ENCODE measurements around the gene ACTR8.
"Not testable (repeated sequence)": the region's sequence is repeated elsewhere in the genome, so short reads cannot be mapped to it uniquely, and the experiment has no call there.

ACTR8 gene, protein sequence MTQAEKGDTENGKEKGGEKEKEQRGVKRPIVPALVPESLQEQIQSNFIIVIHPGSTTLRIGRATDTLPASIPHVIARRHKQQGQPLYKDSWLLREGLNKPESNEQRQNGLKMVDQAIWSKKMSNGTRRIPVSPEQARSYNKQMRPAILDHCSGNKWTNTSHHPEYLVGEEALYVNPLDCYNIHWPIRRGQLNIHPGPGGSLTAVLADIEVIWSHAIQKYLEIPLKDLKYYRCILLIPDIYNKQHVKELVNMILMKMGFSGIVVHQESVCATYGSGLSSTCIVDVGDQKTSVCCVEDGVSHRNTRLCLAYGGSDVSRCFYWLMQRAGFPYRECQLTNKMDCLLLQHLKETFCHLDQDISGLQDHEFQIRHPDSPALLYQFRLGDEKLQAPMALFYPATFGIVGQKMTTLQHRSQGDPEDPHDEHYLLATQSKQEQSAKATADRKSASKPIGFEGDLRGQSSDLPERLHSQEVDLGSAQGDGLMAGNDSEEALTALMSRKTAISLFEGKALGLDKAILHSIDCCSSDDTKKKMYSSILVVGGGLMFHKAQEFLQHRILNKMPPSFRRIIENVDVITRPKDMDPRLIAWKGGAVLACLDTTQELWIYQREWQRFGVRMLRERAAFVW

DNA sequence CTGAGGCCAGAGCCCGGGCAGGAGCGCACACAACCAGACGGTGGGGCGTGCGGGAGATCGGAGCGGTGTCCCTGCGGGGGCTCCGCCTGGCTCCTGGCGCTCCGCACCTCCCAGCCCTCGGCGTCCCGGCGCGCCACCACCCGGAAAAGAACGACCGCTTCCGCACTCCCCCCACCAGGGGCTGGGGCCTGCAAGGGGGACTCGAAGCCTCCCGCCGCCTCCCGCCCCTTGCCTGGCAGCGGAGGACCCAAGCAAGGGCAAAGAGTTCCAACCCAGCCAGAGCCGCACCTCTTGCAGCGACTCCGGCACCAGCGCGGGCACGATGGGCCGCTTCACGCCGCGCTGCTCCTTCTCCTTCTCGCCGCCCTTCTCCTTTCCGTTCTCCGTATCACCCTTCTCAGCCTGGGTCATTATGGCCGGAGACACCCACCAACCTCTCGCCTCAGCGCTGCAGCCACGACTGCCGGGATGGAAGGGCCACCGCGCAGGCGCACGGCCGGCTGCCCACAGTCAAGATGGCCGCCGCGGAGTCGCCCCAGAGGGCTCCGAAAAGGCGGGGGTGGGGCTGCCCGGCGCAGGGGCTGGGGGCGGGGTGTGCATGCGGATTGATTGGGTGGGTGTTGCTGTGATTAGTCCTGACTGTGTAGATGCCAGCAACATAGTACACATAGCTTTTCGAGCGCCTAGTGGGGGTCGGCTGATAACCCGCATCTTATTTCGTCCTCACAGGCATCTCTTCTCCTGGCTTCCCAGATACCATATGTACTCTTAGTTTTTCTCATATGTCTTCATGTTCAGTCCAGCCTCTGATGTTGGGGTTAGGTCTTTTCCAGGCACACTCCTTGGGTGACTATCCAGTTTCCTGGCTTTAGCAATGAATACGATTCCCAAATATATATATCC is at the start of gene ACTR8:
ACTR8 (minus strand) TSS at position 462 of the 903 bp plus-strand sequence; CDS start at position 411, 51 bp downstream.
- peak; percentile 88 to 91 for DNase-seq

DNA sequence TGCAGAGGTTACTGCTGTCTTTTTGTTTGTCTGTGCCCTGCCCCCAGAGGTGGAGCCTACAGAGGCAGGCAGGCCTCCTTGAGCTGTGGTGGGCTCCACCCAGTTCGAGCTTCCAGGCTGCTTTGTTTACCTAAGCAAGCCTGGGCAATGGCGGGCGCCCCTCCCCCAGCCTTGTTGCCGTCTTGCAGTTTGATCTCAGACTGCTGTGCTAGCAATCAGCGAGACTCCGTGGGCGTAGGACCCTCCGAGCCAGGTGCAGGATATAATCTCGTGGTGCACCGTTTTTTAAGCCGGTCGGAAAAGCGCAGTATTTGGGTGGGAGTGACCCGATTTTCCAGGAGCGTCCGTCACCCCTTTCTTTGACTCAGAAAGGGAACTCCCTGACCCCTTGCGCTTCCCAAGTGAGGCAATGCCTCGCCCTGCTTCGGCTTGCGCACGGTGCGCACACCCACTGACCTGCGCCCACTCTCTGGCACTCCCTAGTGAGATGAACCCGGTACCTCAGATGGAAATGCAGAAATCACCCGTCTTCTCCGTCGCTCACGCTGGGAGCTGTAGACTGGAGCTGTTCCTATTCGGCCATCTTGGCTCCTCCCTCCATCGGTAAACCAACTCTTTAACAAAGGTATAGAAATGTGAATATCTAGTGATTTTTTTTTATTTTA is 45.4 kb upstream of the ACTR8 start:
- DNase-seq = not testable (repeated sequence)

DNA sequence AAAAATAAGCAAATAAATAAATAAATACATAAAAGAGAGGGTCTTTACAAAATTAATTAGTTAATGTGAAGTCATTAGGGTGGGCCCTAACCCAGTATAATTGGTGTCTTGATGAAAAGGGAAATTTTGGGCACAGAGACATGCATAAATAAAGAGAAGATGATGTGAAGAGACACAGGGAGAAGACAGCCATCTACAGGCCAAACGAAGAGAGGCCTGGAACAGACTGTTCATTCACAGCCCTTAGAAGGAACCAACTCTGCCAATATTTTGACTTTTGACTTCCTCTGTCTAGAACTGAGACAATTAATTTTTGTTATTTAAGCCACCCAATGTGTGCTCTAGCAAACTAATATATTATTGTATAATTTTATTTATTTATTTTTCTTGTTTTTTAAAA is 39.3 kb upstream of the ACTR8 start:
- no peak for DNase-seq

DNA sequence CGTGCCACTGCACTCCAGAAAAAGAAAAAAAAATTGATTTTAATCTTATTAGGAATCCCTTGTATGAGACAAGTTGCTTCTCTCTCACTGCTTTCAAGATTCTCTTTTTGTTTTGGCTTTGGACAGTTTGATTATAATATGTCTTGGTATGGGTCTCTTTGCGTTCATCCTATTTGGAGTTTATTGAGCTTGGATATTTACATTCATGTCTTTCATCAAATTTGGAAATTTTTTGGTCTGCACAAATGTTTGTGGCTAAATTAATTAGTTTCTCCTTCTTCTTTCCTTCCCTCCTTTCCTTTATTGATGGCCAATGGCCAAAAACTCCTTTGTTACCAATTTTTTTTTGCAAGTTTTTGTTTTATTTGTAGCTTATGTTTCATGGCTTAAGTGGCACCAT is 37.8 kb upstream of the ACTR8 start:
- no peak for DNase-seq

DNA sequence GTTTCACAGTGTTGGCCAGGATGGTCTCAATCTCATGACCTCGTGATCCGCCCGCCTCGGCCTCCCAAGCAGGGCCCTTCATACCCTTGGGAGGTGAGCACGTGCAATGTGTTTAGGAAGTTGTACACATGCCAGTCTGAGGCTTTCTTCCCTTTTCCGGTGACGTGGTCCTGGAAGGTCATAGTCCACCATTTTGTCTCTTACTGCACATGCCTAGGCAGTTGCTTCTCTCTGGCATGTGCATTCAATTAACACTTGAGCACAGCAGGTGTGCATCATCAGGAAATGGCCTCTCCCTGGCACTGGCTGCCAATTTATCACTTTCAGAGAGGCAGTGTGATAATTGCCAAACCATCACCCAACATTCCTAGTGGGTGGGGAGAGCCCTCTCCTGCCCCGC is 31.4 kb upstream of the ACTR8 start:
- no peak for DNase-seq

DNA sequence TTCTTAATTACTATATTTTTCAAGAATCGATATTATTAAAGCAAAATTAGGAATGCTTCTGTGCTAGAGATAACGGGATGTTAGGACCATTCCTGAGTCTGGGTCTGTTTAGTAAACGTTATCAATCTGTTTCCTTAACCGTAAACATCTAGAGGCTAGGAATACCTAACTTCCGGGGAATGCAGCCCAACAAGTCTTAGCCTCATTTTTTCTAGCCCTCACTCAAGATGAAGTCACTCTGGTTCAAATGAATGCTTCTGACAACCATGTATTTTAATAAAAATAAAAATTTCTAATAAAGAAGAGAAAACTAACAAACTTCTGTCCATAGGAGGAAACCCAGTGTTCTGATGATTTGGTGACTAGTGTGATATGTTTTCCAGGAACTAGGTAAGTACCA is 20.8 kb upstream of the ACTR8 start:
- no peak for DNase-seq

DNA sequence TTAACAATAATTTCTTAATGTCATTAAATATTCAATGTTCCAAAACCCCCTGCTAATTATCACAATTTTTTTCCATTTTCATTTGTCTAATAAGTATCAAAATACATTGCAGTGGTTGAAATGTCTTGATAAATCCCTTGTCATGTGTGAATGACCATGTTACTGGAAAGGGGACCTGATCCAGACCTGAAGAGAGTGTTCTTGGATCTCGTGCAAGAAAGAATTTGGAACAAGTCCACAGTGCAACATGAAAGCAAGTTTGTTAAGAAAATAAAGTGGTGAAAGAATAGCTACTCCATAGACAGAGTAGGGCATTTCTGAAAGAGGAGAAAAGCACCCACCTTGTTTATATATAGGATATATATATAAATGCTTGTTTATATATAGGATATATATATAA is 20.1 kb upstream of the ACTR8 start:
- DNase-seq = no peak

DNA sequence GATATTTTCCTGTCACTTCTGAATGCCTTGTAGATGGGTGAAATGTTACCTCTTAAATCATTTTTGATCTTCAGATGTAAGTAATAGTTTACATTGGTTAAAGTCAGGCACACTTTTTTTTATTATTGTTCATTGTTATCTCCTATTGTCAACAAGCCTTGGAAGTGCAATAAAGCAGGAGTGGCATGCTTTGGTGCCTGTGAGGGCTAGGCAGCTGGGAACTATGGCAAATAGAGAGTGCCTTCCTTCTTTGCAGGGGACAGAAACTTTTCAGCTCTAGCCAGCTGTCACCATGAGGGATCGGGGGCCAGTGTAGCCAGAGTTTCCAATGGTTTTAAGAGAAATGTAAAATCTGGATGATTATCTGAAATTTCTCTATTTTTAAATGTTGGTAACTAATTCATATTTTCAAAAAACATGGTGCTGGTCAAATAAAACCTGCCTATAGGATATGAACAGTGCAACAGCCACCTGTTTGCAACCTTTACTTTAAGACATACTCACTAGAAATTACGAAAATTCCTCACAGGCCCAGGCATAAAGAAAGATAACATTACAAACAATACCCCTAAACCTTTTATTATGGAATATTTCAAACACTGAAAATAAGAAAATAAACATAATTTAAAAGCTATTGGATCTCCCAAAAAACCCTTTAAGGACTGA is 18.8 kb upstream of the ACTR8 start:
- DNase-seq = no peak

DNA sequence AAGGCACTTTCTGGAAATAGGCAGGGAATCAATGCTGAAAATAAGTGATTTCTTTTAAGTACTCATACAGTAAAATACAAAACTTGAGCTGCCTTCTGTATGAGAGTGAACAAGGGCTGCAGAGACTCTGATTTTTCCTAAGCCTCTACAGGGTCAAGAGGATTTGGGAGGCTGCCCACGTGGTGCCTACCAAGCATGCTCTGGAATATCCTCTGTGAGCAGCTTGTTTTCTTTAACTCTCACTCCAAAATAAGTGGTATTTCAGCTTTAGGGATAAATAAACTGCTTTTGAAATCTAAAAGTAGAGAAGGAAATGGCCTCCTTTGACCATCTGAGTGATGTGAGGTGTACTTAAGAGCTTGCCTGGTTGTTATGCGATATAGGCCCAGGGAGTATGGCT is 17.8 kb upstream of the ACTR8 start:
- DNase-seq = no peak

DNA sequence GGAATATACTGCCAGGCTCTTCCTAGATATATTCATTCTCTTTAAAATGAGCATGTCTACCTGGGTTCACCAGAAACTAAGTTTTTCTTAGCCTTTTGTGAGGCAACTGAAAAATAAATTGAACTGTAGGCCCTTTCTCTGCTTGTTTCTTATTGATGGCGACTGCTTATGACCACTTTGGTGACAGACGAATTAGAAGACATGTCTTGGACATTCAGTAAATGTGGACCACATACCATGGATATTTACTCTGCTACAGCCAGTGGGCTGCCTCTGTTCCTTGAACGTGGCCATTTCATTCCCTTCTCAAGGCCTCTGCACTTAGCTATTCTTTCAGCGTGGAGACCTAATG is 10.3 kb upstream of the ACTR8 start:
- no peak for DNase-seq

DNA sequence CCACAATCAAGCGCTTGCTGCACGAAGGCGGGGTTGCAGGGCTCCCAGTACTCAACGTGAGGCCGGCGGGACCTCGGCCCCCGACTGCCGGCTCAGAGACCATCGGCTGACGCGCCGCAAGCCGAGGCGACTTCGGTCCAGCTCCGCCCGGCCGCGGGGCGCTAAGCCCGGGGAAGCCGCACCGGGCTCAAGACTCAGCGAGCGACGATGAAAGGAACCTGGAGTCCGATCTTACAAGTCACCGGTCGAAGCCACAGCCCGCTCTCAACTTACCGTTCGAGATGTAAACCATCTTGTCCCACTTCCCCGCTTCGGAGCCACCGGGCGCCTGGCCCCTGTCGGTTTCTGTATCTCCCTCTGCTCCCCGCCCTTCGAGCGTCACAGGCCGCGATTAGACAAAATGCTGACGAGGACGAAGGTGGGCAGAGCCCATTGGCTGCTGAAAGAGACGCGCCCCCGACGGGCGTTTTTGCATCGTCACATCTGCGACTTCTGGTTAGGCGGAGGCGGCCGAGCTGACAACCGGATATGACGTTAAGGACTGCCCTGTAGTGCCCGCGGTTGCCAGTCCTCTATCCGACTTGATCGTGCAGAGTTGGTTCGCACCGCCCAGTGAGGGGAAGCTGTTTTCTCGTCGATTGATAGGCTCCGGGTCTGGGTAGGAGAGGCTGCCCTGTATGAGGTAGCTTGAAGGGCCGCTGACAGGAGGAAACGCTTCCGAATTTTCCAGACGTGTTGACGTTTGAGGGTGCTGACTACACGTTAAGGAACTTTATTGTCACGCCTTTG is 9.7 kb upstream of the ACTR8 start, which contains the start of gene SELENOK:
SELENOK (minus strand) TSS at position 363 of the 789 bp plus-strand sequence.
- DNase-seq = peak; percentile 95 to 97

DNA sequence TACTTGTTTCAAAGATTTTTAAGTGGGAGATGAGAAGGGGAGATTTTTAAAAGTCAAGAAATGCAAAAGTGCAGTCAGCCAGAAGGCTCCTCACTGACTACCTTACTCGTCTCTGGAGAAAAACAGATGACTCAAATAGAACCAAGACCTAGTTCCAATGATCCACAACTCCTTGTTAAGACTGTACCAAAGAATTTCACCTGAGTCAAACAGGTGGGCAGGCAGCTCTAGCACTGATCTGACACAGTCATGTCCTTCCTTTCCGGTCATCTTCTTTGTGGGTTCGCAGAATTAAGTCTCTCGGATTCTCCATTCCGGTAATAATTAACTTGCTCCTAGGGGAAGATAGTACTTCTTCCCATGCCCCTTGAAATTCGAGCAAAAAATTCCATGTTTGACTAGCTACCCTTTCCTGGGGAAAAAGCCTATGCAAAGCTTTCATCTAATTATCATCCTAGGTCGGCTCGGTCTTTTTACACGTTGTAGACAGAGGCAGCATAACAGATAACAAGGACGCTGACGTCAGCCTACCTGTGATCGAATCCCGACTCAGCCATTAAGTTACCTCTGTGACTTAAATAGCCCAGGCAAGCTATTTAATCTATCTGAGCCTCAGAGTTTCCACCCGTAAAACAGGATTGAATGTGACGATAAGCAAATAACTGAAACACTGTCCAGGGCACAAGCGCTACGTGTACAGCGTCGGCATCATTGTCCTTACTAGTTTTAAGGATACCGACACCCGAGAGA is 8.9 kb upstream of the ACTR8 start:
- DNase-seq = peak; percentile 38 to 50

DNA sequence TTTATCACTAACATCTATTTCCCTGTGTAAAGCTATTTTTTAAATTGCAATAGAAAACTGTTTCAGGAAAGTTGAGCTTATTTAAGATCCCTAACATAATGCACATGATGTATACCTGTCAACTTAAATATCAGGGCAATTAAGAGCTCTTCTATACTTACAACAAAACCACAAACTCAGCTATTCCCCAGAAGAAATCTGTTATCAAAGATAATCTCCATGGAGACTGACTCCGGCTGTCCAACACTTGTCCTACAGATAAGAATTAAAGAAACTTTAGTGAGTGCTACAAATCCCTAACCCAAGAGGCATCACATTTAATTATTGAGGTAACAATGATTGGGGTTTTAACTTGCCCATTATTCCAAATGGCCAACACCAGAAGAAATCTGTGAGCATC is 6.3 kb upstream of the ACTR8 start:
- DNase-seq = no peak

DNA sequence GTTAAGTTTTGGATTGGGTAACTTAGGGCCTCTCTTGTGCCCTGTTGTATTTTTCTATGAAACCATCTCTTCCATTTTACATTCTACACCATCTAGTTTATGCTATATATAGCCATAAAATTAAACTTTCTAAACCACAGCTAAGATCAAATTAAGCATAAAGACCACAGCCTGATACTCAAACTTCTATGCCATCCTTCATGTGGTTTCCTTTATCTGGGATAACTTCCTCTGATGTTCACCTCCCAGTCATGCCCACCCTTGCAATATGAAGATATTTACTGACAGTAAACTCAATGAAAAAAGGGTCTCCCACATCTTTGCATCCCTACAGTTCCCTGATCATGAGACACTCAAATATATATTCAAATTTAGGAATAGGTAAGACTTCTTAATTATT is 5.5 kb upstream of the ACTR8 start:
- DNase-seq = no peak

DNA sequence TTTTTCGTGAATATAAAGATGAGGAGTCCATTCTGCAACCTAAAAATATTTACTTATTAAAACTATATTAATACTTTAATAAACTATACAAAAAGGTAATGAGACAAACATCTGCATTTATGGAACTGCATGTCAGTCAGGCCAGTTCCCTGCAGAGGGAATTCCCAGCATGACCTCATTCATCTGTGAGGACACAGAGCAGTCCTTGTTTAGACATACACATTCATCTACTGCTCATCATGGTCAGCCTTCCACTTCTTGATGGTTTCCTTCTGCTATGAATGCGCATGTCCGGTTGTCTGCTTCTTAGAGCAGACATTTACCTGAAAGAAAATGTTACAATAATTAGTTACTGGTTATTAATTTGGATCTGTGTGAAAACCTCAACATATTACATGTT is 3.3 kb upstream of the ACTR8 start:
- DNase-seq = no peak

DNA sequence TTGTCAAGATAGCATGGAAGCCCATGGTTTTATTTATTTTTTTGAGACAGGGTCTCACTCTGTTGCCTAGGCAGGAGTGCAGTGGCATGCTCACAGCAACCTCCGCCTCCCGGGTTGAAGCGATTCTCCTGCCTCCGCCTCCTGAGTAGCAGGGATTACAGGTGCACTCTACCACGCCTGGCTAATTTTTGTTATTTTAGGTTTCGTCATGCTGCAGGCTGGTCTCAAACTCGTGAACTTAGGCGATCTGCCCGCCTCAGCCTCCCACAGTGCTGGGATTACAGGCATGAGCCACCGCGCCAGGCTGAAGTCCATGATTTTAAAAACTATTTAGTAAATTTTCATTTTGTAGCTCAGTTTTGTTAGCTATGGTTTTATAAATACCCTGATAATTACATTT is 2.7 kb upstream of the ACTR8 start:
- no peak for DNase-seq

DNA sequence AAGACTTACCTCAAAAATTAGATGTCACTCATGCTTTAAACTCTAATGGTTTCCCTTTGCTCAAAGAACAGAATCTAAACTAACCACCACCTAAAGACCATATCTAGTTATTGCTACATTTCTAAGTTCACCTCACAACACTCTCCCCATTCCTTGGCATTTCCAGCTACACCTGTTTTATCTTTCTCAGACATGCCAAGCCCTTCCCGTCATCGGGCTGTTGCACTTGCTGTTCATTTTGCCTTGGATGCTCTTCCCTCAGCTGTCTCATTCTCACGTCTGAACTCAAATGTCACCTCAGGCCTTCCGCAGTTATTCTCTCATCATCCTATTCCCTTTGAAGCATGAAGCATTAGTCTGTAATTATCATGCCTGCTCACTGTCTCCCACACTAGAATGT is 1.1 kb upstream of the ACTR8 start:
- no peak for DNase-seq

DNA sequence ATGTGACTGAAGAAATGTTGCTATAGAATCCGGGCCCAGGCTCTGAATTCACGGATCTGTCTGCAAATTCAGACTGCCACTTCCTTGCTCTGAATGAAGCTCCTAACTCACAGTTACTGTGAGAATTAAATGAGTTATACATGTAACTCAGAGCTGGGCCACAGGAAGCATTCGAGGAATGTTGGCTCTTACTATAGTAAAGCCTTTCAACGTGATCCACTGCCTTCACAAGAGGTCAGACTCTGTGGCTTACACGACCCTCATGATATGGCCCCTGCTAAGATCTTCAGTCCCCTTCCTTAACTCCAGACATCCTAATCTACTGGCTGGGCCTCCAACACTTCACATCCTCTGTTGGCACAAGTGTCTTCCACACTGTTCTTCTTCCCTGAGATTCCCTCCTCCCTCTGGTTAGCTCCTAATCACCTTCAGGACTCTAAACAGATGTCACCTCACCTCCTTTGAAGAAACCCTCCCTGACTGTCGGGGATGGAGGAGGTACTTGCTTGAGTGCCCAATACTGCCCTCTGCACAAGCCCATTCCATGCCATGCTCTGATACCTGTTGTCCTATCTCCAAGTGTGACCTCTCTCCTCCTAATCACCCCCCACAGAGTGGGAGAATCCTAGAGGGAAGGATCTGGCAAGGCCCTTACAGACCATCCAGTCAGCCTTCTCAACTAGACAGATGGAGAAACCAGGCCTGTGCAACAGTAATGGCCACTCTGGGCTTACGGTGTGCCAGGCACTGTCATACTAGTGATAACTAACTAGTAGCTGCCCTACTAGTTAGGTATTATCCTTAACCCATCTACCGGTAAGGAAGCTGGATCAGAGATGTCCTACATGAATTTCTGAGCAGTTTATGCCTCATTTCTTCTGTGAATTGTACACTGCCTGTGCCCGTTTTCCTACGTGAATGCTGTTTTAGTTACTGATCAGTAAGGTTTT is 1.3 kb downstream of the ACTR8 start:
- DNase-seq = peak in 1 of 2 experiments; percentile 19

DNA sequence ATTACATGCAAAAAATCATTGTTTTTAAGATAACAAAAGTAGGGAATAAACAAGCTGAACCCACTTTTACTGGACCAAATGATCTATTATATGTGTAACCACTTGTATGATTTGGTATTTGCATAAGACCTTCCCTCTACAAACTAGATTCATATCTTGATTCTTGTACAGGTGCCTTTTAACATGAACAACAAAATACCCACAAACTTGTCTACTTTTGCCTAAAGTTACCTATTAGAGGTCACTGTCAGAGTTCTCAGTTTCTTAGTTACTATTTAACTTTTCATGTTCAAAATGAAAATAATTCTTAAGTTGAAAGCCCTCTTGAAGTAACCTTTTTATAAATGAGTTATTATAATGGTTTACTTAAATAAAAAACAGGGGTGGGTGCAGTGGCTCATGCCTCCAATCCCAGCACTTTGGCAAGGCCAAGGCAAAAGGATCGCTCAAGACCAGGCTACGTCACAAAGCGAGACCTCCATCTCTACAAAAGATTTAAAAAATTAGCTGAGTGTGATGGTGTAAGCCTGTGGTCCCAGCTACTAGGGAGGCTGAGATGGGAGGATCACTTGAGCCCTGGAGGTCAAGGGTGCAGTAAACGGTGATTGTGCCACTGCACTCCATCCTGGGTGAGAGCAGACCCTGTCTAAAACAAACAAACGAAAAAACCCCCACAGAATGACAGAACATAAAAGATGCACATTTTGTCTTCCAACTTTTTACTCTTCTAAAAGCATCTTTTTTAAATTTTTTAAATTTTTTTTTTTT is 16.0 kb downstream of the ACTR8 start:
- no peak for DNase-seq

Data from activated T-cell treated with anti-CD3 and anti-CD28 coated beads, Interleukin-2, amount 50 U/mL, for 48 hours (primary cell).